SK-N-SH (cell line): ENCODE data around the gene AP1S3. TPM values are rescaled to one million over a fixed set of nuclear protein-coding genes. Genes with fewer than 3 reads are reported as not detected.

Experiments used
- CTCF ChIA-PET: fragments of 300-600, 350-600 bp; formaldehyde crosslinking; extraction: SDS; loops from one replicate; lab custom pipeline; 2021; lab: Yijun Ruan, JAX
- POLR2A ChIA-PET: fragments of 350-600 bp; sonication (Branson Sonifier 250); formaldehyde crosslinking; extraction: SDS; loops from one replicate; lab custom pipeline; 2020; ENCODE audit warnings: antibody characterized with exemption, inconsistent platforms; lab: Yijun Ruan, JAX
- DNase-seq: peaks from one replicate; pipeline ENCODE4 v3.0.0; 2012
- H2AFZ ChIP-seq: fragments of 200-600 bp; sonication (generic); 2 replicates; pipeline ENCODE4 v1.8.1; 2016; ENCODE audit warnings: antibody characterized with exemption, mild to moderate bottlenecking, low read depth
- H3F3A ChIP-seq: fragments of 200-600 bp; sonication (generic); replicated peaks from 2 replicates; pipeline ENCODE3; 2016; ENCODE audit warnings: antibody characterized with exemption, mild to moderate bottlenecking; ENCODE audit not compliant: insufficient read depth
- H3K27ac ChIP-seq, 2 experiments: fragments of 200-500 bp in 1 of 2; fragments of 200-600 bp in 1 of 2; sonication (Bioruptor generic) in 1 of 2; sonication (generic), shearing (Covaris generic) in 1 of 2; 2 replicates each; pipeline versions ENCODE4 v1.5.1 to v1.6.1; 2014 to 2016; ENCODE audit warnings: low read depth in 2 of 2, inconsistent platforms in 1 of 2, low read length in 1 of 2, mild to moderate bottlenecking in 1 of 2, mixed read lengths in 1 of 2
- H3K27me3 ChIP-seq: fragments of 200-600 bp; sonication (generic), shearing (Covaris generic); 2 replicates; pipeline ENCODE4 v1.6.1; 2016; ENCODE audit warnings: mixed run types; ENCODE audit not compliant: insufficient read depth
- H3K36me3 ChIP-seq, 2 experiments: fragments of 200-500 bp in 1 of 2; fragments of 200-600 bp in 1 of 2; sonication (Bioruptor generic) in 1 of 2; sonication (generic) in 1 of 2; replicated peaks in 1 of 2; 2 replicates each; pipeline versions ENCODE3 to v1.5.1; 2014 to 2016; ENCODE audit warnings: low read length in 1 of 2, mild to moderate bottlenecking in 1 of 2; ENCODE audit not compliant: insufficient read depth in 2 of 2, control insufficient read depth in 1 of 2
- H3K4me1 ChIP-seq, 2 experiments: fragments of 200-500 bp in 1 of 2; fragments of 200-600 bp in 1 of 2; sonication (Bioruptor generic) in 1 of 2; sonication (generic), shearing (Covaris generic) in 1 of 2; 2 replicates each; pipeline versions ENCODE4 v1.5.1 to v1.6.1; 2014 to 2016; ENCODE audit warnings: low read depth in 1 of 2, low read length in 1 of 2, mixed run types in 1 of 2; ENCODE audit not compliant: insufficient read depth in 2 of 2, control insufficient read depth in 1 of 2
- H3K4me2 ChIP-seq: fragments of 200-600 bp; sonication (generic), shearing (Covaris generic); 2 replicates; pipeline ENCODE4 v1.6.1; 2017; ENCODE audit warnings: mixed run types
- H3K4me3 ChIP-seq, 2 experiments: fragments of 200-500 bp in 1 of 2; fragments of 200-600 bp in 1 of 2; sonication (Bioruptor generic) in 1 of 2; sonication (generic), shearing (Covaris generic) in 1 of 2; 2 replicates each; pipeline versions ENCODE4 v1.5.1 to v1.8.1; 2014 to 2016; ENCODE audit warnings: low read depth in 2 of 2, inconsistent platforms in 1 of 2, low read length in 1 of 2, mild to moderate bottlenecking in 1 of 2, mixed read lengths in 1 of 2, moderate library complexity in 1 of 2
- H3K79me2 ChIP-seq: fragments of 200-600 bp; sonication (generic); 2 replicates; pipeline ENCODE4 v1.8.1; 2017; ENCODE audit warnings: mild to moderate bottlenecking; ENCODE audit not compliant: insufficient read depth
- H3K9ac ChIP-seq: fragments of 200-600 bp; sonication (generic); 2 replicates; pipeline ENCODE4 v1.6.1; 2017; ENCODE audit warnings: mixed run types
- H3K9me2 ChIP-seq: fragments of 200-600 bp; sonication (generic); 2 replicates; pipeline ENCODE4 v1.6.1; 2017; ENCODE audit warnings: mixed run types
- H3K9me3 ChIP-seq: fragments of 200-600 bp; sonication (generic); 2 replicates; pipeline ENCODE4 v1.6.1; 2017; ENCODE audit warnings: mixed run types, mild to moderate bottlenecking, moderate library complexity
- H4K20me1 ChIP-seq: fragments of 200-600 bp; sonication (generic); 2 replicates; pipeline ENCODE4 v1.6.1; 2017; ENCODE audit warnings: mild to moderate bottlenecking, mixed run types; ENCODE audit not compliant: insufficient read depth
- CHD2 ChIP-seq: fragments of 150-350 bp; IDR thresholded peaks from 2 replicates; pipeline ENCODE4 v1.6.1; 2018; ENCODE audit warnings: low read length; ENCODE audit not compliant: partially characterized antibody
- CTCF ChIP-seq: fragments of 200-600 bp; sonication (generic); IDR thresholded peaks from 2 replicates; pipeline ENCODE4 v1.6.1; 2017; ENCODE audit warnings: antibody characterized with exemption, mild to moderate bottlenecking, moderate library complexity
- ELF1 ChIP-seq: IDR thresholded peaks from 2 replicates; pipeline ENCODE4 v1.4.0; 2012
- EP300 ChIP-seq, 2 experiments: IDR thresholded peaks; 2 replicates each; pipeline versions ENCODE4 v1.4.0 to v1.6.1; 2012; ENCODE audit warnings: borderline replicate concordance in 1 of 2, low read depth in 1 of 2, low read length in 1 of 2
- EZH2phosphoT487 ChIP-seq: fragments of 200-600 bp; sonication (generic); IDR thresholded peaks from 2 replicates; pipeline ENCODE4 v1.6.1; 2017; ENCODE audit warnings: low read depth, mixed run types, mild to moderate bottlenecking, antibody characterized with exemption, moderate library complexity, borderline replicate concordance
- FOSL2 ChIP-seq: IDR thresholded peaks from 2 replicates; pipeline ENCODE4 v1.4.0; 2012; ENCODE audit warnings: low read depth, mild to moderate bottlenecking, moderate library complexity, borderline replicate concordance
- FOXM1 ChIP-seq: IDR thresholded peaks from 2 replicates; pipeline ENCODE4 v1.4.0; 2012; ENCODE audit warnings: low read depth, mild to moderate bottlenecking
- GABPA ChIP-seq: IDR thresholded peaks from 2 replicates; pipeline ENCODE4 v1.4.0; 2012; ENCODE audit warnings: low read depth, mild to moderate bottlenecking
- GATA2 ChIP-seq: sonication (generic); formaldehyde crosslinking; IDR thresholded peaks from 2 replicates; pipeline ENCODE4 v1.5.0; 2020; ENCODE audit warnings: mild to moderate bottlenecking, missing genetic modification reagents
- IRF3 ChIP-seq: fragments of 150-350 bp; IDR thresholded peaks from 2 replicates; pipeline ENCODE4 v1.6.1; 2016; ENCODE audit warnings: mild to moderate bottlenecking, low read depth, low read length
- JUND ChIP-seq: IDR thresholded peaks from 2 replicates; pipeline ENCODE4 v1.4.0; 2012
- MAX ChIP-seq: IDR thresholded peaks from 2 replicates; pipeline ENCODE4 v1.4.0; 2012; ENCODE audit warnings: low read depth
- MEF2A ChIP-seq: IDR thresholded peaks from 2 replicates; pipeline ENCODE4 v1.4.0; 2012; ENCODE audit warnings: low read depth, borderline replicate concordance
- MXI1 ChIP-seq: IDR thresholded peaks from 2 replicates; pipeline ENCODE4 v1.6.1; 2012; ENCODE audit warnings: mild to moderate bottlenecking, low read depth, low read length, improper control_type of control experiment
- NFIC ChIP-seq: IDR thresholded peaks from 2 replicates; pipeline ENCODE4 v1.4.0; 2012; ENCODE audit warnings: borderline replicate concordance
- NRF1 ChIP-seq: IDR thresholded peaks from 2 replicates; pipeline ENCODE4 v1.6.1; 2012; ENCODE audit warnings: low read depth, mild to moderate bottlenecking, low read length
- PBX3 ChIP-seq: IDR thresholded peaks from 2 replicates; pipeline ENCODE4; 2012
- POLR2AphosphoS5 ChIP-seq: IDR thresholded peaks from 2 replicates; pipeline ENCODE4 v1.6.1; 2012; ENCODE audit warnings: low read depth, low read length
- RAD21 ChIP-seq: IDR thresholded peaks from 2 replicates; pipeline ENCODE4 v1.6.1; 2012; ENCODE audit warnings: mild to moderate bottlenecking, low read length
- RCOR1 ChIP-seq: fragments of 150-350 bp; IDR thresholded peaks from 2 replicates; pipeline ENCODE4 v1.6.1; 2017; ENCODE audit warnings: antibody characterized with exemption, low read length
- SIN3A ChIP-seq: IDR thresholded peaks from 2 replicates; pipeline ENCODE4 v1.6.1; 2012; ENCODE audit warnings: low read depth, mild to moderate bottlenecking, low read length, moderate library complexity, borderline replicate concordance
- SMC3 ChIP-seq: IDR thresholded peaks from 2 replicates; pipeline ENCODE4 v1.6.1; 2012; ENCODE audit warnings: low read depth, low read length, improper control_type of control experiment
- TCF12 ChIP-seq: IDR thresholded peaks from 2 replicates; pipeline ENCODE4 v1.4.0; 2012
- TEAD4 ChIP-seq: IDR thresholded peaks from 2 replicates; pipeline ENCODE4 v1.4.0; 2012; ENCODE audit warnings: mild to moderate bottlenecking, borderline replicate concordance; ENCODE audit not compliant: insufficient read depth
- YY1 ChIP-seq: IDR thresholded peaks from 2 replicates; pipeline ENCODE4 v1.4.0; 2012; ENCODE audit warnings: low read depth, mild to moderate bottlenecking
- ZBTB33 ChIP-seq: IDR thresholded peaks from 2 replicates; pipeline ENCODE4 v1.4.0; 2012; ENCODE audit warnings: low read depth, borderline replicate concordance
- WGBS: methylation state at CpG from one replicate; pipeline ENCODE4 v1.1.6; 2017; ENCODE audit warnings: low lambda C conversion rate; 5-methylcytosine and 5-hydroxymethylcytosine counted together
- polyA plus RNA-seq, 3 experiments: library from polyadenylated mRNA; depleted of rRNA; stranded (reverse); fragments of >200 nt; gene quantifications; 2 replicates each; pipeline ENCODE4 v1.2.3, GENCODE V29; 2012

Gene AP1S3
- polyA plus RNA-seq, 1 of the 3 experiments (the other 2 are of a cell fraction), result 4.8 TPM

GRCh38 chr2:223735659-223736244 is 101.6 kb downstream of the AP1S3 start:
- H2AFZ ChIP-seq, result peak overlapping the region; percentile 27; the same call in 1 of the 2 replicates
- 0 out of 2 replicates have a peak overlapping the region, but pooled peaks have one; percentile 27 for H3K4me2 ChIP-seq
- WGBS, result 69% methylated on average over 3 of the region's 4 CpGs
- peaks cover 0 to 22% of the 10 kb centered on the region in 2 experiments; a peak in 2 of 4 replicates for H3K4me1 ChIP-seq
- H3K4me3 ChIP-seq, result no peak overlapping the region
- no peaks in the 10 kb centered on the region for H3K9me3 ChIP-seq
- POLR2A ChIA-PET, result no interaction called here
- H3K36me3 ChIP-seq, result no peaks in the 10 kb centered on the region
- peak overlapping the region; percentile 31 to 86; a peak in 3 of 4 replicates for H3K27ac ChIP-seq
- peaks cover 14% of the 10 kb centered on the region for H3F3A ChIP-seq
- no peaks in the 10 kb centered on the region for H3K27me3 ChIP-seq
- no peak for DNase-seq
- no peaks in the 10 kb centered on the region for H4K20me1 ChIP-seq
- no peaks in the 10 kb centered on the region for H3K79me2 ChIP-seq
- H3K9ac ChIP-seq, result 0 out of 2 replicates have a peak overlapping the region, but pooled peaks have one; percentile 36
- CTCF ChIA-PET, result interaction anchor here (0.6 to 0.7 kb wide), 2 partner anchors 277 to 833 kb away, joined by 3 read pairs; no protein-coding TSS in a partner anchor
- no peaks in the 10 kb centered on the region for H3K9me2 ChIP-seq
- peak; percentile 63; the same call in 1 of the 2 replicates for TF ChIP-seq POLR2AphosphoS5
- no peak for TF ChIP-seq GABPA
- TF ChIP-seq ELF1, result no peak
- TF ChIP-seq NFIC, result peak; percentile 94
- TF ChIP-seq SMC3, result no peak
- TF ChIP-seq IRF3, result no peak
- TF ChIP-seq MXI1, result no peak
- TF ChIP-seq FOXM1, result 0 out of 2 replicates have a peak, but pooled peaks have one; percentile 31
- peak; percentile 97 for TF ChIP-seq PBX3
- no peak for TF ChIP-seq RCOR1
- peak; percentile 33; the same call in 1 of the 2 replicates for TF ChIP-seq MEF2A
- TF ChIP-seq CHD2, result no peak
- no peak for TF ChIP-seq CTCF
- peak; percentile 81 for TF ChIP-seq FOSL2
- TF ChIP-seq TEAD4, result peak; percentile 77
- no peak for TF ChIP-seq SIN3A
- 0 out of 2 replicates have a peak, but pooled peaks have one; percentile 51 for TF ChIP-seq MAX
- TF ChIP-seq JUND, result peak; percentile 87
- TF ChIP-seq NRF1, result no peak
- TF ChIP-seq EZH2phosphoT487, result no peak
- TF ChIP-seq TCF12, result peak; percentile 90
- no peak for TF ChIP-seq GATA2 (CRISPR knock-in tag)
- TF ChIP-seq ZBTB33, result no peak
- peak; percentile 82; the same call in 1 of the 2 replicates for TF ChIP-seq YY1
- no peak for TF ChIP-seq RAD21
- TF ChIP-seq EP300 (IDR thresholded peaks at IDR 0.05; ENCODE audit: borderline replicate concordance in 1 of 2, low read depth in 1 of 2, low read length in 1 of 2), result peak in 1 of 2 experiments; percentile 86; a peak in 2 of 4 replicates
